ENCODE measurements around the gene C2CD2. TPM values are rescaled to one million over a fixed set of nuclear protein-coding genes. Genes with fewer than 3 reads are reported as not detected.

C2CD2 gene
- total and polyA plus RNA-seq, 2 experiments from 2014 or later, result 4.5 to 16.2 TPM

GRCh38 chr21:41901782-41902181, 52.0 kb downstream of the C2CD2 start:
- H3K79me2 ChIP-seq (replicated peaks; ENCODE audit: insufficient read depth), result no peaks in the 10 kb centered on the region
- no peak for ATAC-seq
- no peak overlapping the region for H3K27ac Mint-ChIP-seq

More at GRCh38 chr21:41901782-41902181, 52.0 kb downstream of the C2CD2 start:
- Histone ChIP-seq H3K9me2 (ENCODE audit: insufficient read depth) (no peaks in the 10 kb centered on the region), H3K27me3 (ENCODE audit: insufficient read depth) (no peaks in the 10 kb centered on the region), H3F3A (replicated peaks; ENCODE audit: low read depth) (no peaks in the 10 kb centered on the region), H3K36me3 (ENCODE audit: insufficient read depth) (no peaks in the 10 kb centered on the region), H3K4me2 (no peak overlapping the region), H4K20me1 (replicated peaks; ENCODE audit: insufficient read depth) (no peaks in the 10 kb centered on the region), H2AFZ (no peak overlapping the region), H3K27ac (ENCODE audit: low read depth) (no peak overlapping the region), H3K4me1 (ENCODE audit: insufficient read depth) (peaks cover 13% of the 10 kb centered on the region), H3K4me3 (no peak overlapping the region)
- TF ChIP-seq STAT1 (IDR thresholded peaks at IDR 0.05; ENCODE audit: unreplicated experiment), result no peak
- TF ChIP-seq CTCF (conservative IDR thresholded peaks at IDR 0.05; ENCODE audit: low read depth in 2 of 2), result no peak
- no peak for TF ChIP-seq REST (IDR thresholded peaks at IDR 0.05; ENCODE audit: unreplicated experiment)
- TF ChIP-seq ZNF462 (CRISPR knock-in tag; IDR thresholded peaks at IDR 0.05), result no peak
- no peak for TF ChIP-seq CREB1 (CRISPR knock-in tag; IDR thresholded peaks at IDR 0.05; ENCODE audit: low read depth)
- TF ChIP-seq JUNB (IDR thresholded peaks at IDR 0.05; ENCODE audit: unreplicated experiment), result no peak
- TF ChIP-seq, protein P1, sequence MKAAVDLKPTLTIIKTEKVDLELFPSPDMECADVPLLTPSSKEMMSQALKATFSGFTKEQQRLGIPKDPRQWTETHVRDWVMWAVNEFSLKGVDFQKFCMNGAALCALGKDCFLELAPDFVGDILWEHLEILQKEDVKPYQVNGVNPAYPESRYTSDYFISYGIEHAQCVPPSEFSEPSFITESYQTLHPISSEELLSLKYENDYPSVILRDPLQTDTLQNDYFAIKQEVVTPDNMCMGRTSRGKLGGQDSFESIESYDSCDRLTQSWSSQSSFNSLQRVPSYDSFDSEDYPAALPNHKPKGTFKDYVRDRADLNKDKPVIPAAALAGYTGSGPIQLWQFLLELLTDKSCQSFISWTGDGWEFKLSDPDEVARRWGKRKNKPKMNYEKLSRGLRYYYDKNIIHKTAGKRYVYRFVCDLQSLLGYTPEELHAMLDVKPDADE (IDR thresholded peaks at IDR 0.05), result no peak
- no peak for TF ChIP-seq NANOG (IDR thresholded peaks at IDR 0.05; ENCODE audit: borderline replicate concordance)
- TF ChIP-seq EZH2 (IDR thresholded peaks at IDR 0.05; ENCODE audit: low read depth, unreplicated experiment), result no peak
- no peak for TF ChIP-seq POLR2AphosphoS5 (IDR thresholded peaks at IDR 0.05; ENCODE audit: low read depth)
- no peak for TF ChIP-seq ZNF331 (CRISPR knock-in tag; IDR thresholded peaks at IDR 0.05; ENCODE audit: low read depth)
- peaks cover 3% of the 10 kb centered on the region for H3K27me3 Mint-ChIP-seq (ENCODE audit: insufficient read depth, low read depth, poor library complexity)
- no peak overlapping the region for H3K4me3 Mint-ChIP-seq
- H3K4me1 Mint-ChIP-seq, result peaks cover 37% of the 10 kb centered on the region
- H3K36me3 Mint-ChIP-seq (ENCODE audit: low read depth), result peaks cover 9% of the 10 kb centered on the region
- DNase-seq (ENCODE audit: low spot score), result no peak
- H3K9me3 Mint-ChIP-seq, result no peaks in the 10 kb centered on the region
